HEK293T (cell line): ENCODE measurements around the gene SLC16A14.

Experiments used
- ARNT ChIP-seq: fragments of 450-650 bp; IDR thresholded peaks from 2 replicates; pipeline ENCODE4 v1.6.1; 2017; ENCODE audit warnings: mild to moderate bottlenecking
- BHLHE40 ChIP-seq: fragments of 450-650 bp; IDR thresholded peaks from 2 replicates; pipeline ENCODE4 v1.6.1; 2016; ENCODE audit warnings: mild to moderate bottlenecking, moderate library complexity, borderline replicate concordance
- FOXA1 ChIP-seq: fragments of 450-650 bp; IDR thresholded peaks from 2 replicates; pipeline ENCODE4 v1.6.1; 2016; ENCODE audit warnings: mild to moderate bottlenecking
- FOXK2 ChIP-seq: fragments of 450-650 bp; IDR thresholded peaks from 2 replicates; pipeline ENCODE4 v1.6.1; 2016; ENCODE audit warnings: mild to moderate bottlenecking
- FOXM1 ChIP-seq: fragments of 450-650 bp; IDR thresholded peaks from 2 replicates; pipeline ENCODE4 v1.6.1; 2017; ENCODE audit warnings: mild to moderate bottlenecking, borderline replicate concordance
- HDGF ChIP-seq: fragments of 450-650 bp; IDR thresholded peaks from 2 replicates; pipeline ENCODE4 v1.6.1; 2017; ENCODE audit warnings: antibody characterized with exemption, borderline replicate concordance
- LEF1 ChIP-seq: fragments of 450-650 bp; IDR thresholded peaks from 2 replicates; pipeline ENCODE4 v1.6.1; 2017; ENCODE audit warnings: mild to moderate bottlenecking, borderline replicate concordance
- TARDBP ChIP-seq: fragments of 450-650 bp; IDR thresholded peaks from 2 replicates; pipeline ENCODE4 v1.6.1; 2016

GRCh38 chr2:230068651-230069055 lies at the start of gene SLC16A14:
- TF ChIP-seq FOXA1 (no peak), LEF1 (no peak), FOXK2 (no peak), ARNT (no peak), TARDBP (no peak), FOXM1 (no peak), HDGF (no peak), BHLHE40 (no peak)
